ENCODE measurements around the gene NF1. TPM values are rescaled to one million over a fixed set of nuclear protein-coding genes. Genes with fewer than 3 reads are reported as not detected.
A peak's percentile ranks its signal among the peaks of the same experiment; 100 is the strongest.

Gene NF1
- total RNA-seq, 1 experiment from 2014 or later: 60.2 TPM

DNA sequence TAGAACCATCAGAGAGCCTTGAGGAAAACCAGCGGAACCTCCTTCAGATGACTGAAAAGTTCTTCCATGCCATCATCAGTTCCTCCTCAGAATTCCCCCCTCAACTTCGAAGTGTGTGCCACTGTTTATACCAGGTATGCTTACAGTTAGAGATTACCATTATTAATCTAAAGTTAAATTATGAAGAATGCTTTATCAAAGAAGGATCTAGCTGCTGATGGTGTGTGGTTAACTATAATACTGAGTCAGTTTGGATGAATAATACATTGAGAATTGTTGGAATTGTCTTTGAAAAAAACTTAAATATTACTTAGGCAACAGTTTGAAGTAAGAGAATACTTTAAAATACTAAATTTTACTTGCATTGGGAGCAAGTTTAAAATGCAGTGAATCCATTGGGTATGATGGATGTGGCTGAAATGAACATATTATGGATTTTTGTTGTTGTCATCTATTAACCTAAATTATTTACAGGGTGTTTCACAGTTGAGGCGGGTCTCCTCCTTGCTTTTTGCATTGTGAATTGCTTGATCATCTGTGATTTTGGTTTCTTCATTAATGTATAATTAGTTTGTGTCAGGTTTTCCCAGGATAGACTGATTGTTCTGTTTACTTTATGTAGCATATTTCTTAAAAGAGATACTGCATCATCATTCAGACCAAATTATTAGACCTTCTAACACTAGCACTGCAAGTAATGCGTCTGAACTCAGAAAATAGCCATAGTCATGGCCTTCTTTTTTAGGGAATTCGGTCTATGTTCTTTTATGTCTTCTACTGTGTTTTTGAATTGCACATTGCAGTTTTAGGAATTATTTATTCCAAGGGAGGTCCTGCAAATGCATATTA lies 154.4 kb downstream of the NF1 start:
- H3K27me3 Mint-ChIP-seq (ENCODE audit: insufficient read depth, unreplicated experiment): no peaks in the 10 kb centered on the region
- CTCF ChIA-PET: interaction anchor here (0.6 kb wide), 1 partner anchor 57 kb away, joined by 3 read pairs; no protein-coding TSS in a partner anchor
- no peak for DNase-seq (ENCODE audit: unreplicated experiment)

DNA sequence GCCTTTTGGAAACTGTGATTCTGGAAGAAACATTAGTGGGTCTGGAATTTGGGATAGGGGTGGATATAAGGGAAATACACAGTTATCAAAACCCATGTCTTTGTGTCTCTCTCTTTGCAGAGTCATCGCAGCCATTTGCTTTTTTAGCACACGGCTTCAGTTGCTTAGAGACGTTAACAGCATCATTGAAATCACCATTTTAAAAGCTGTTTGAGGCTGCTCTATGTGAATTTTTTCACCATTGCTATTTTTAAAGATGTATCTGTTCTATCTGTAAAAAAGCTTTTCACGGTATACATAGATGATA lies 155.0 kb downstream of the NF1 start:
- DNase-seq (ENCODE audit: unreplicated experiment): no peak
- no peak for TF ChIP-seq CTCF (IDR thresholded peaks at IDR 0.05; ENCODE audit: unreplicated experiment)
- ChIA-PET CTCF (no interaction called here), POLR2A (interaction anchor here (1.3 to 3.4 kb wide), 2 partner anchors 15 to 90 kb away, joined by 4 to 7 read pairs; no protein-coding TSS in a partner anchor)
- Mint-ChIP-seq H3K36me3 (ENCODE audit: insufficient read depth, unreplicated experiment) (peaks cover 19% of the 10 kb centered on the region), H3K27ac (ENCODE audit: low read depth, unreplicated experiment) (peak overlapping the region; percentile 39), H3K4me1 (ENCODE audit: insufficient read depth, unreplicated experiment) (peaks cover 24% of the 10 kb centered on the region), H3K4me3 (ENCODE audit: unreplicated experiment) (no peak overlapping the region), H3K27me3 (ENCODE audit: insufficient read depth, unreplicated experiment) (no peaks in the 10 kb centered on the region), H3K9me3 (ENCODE audit: unreplicated experiment) (no peaks in the 10 kb centered on the region)
- intact Hi-C loops (cut with micrococcal nuclease): no loop called here
- BruUV-seq (replicated peaks): no TSS peak

More for the DNA sequence above, 154.4 kb downstream of the NF1 start:
- no peaks in the 10 kb centered on the region for H3K9me3 Mint-ChIP-seq (ENCODE audit: unreplicated experiment)
- no TSS peak for BruUV-seq (replicated peaks)
- intact Hi-C loops (cut with micrococcal nuclease): no loop called here
- no peak overlapping the region for H3K4me3 Mint-ChIP-seq (ENCODE audit: unreplicated experiment)
- H3K36me3 Mint-ChIP-seq (ENCODE audit: insufficient read depth, unreplicated experiment): peaks cover 16% of the 10 kb centered on the region
- TF ChIP-seq CTCF (IDR thresholded peaks at IDR 0.05; ENCODE audit: unreplicated experiment): no peak
- peaks cover 24% of the 10 kb centered on the region for H3K4me1 Mint-ChIP-seq (ENCODE audit: insufficient read depth, unreplicated experiment)
- POLR2A ChIA-PET: interaction anchor here (1.1 to 3.4 kb wide), 3 partner anchors 8 to 91 kb away, joined by 3 to 7 read pairs (median 4); no protein-coding TSS in a partner anchor
- peak overlapping the region; percentile 39 for H3K27ac Mint-ChIP-seq (ENCODE audit: low read depth, unreplicated experiment)

DNA sequence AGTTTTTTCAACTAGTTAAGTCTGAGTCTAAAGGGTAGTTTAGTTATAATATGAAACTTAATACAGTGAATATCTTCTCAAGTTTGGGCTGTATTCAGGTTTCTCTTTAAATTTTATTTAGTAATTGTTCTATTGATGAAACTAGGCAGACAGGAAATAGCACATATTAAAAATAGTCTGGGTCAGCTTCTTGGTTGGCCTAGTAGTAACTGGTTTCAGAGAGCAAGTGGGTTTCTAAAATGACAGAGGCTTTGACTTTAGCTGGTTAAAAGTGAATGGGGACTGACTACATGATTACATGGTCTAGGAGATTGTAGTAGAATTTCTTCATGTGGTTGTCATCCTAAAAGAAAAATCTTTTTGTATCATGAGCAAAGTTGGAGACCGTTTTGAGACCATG lies 155.5 kb downstream of the NF1 start:
- Mint-ChIP-seq H3K4me3 (ENCODE audit: unreplicated experiment) (no peak overlapping the region), H3K36me3 (ENCODE audit: insufficient read depth, unreplicated experiment) (peaks cover 24% of the 10 kb centered on the region), H3K4me1 (ENCODE audit: insufficient read depth, unreplicated experiment) (peaks cover 24% of the 10 kb centered on the region), H3K27ac (ENCODE audit: low read depth, unreplicated experiment) (peak overlapping the region; percentile 39), H3K27me3 (ENCODE audit: insufficient read depth, unreplicated experiment) (no peaks in the 10 kb centered on the region), H3K9me3 (ENCODE audit: unreplicated experiment) (no peaks in the 10 kb centered on the region)
- intact Hi-C loops (cut with micrococcal nuclease): no loop called here
- TF ChIP-seq CTCF (IDR thresholded peaks at IDR 0.05; ENCODE audit: unreplicated experiment): no peak
- POLR2A ChIA-PET: interaction anchor here (1.5 to 3.4 kb wide), 2 partner anchors 11 to 90 kb away, joined by 3 to 7 read pairs; no protein-coding TSS in a partner anchor
- CTCF ChIA-PET: interaction anchor here (0.5 kb wide), 1 partner anchor 156 kb away, joined by 3 read pairs; no protein-coding TSS in a partner anchor
- no peak for DNase-seq (ENCODE audit: unreplicated experiment)
- no TSS peak for BruUV-seq (replicated peaks)

GRCh38 chr17:31251105-31251969 lies 156.6 kb downstream of the NF1 start:
- TF ChIP-seq CTCF (IDR thresholded peaks at IDR 0.05; ENCODE audit: unreplicated experiment): no peak
- Mint-ChIP-seq H3K4me1 (ENCODE audit: insufficient read depth, unreplicated experiment) (peaks cover 24% of the 10 kb centered on the region), H3K27me3 (ENCODE audit: insufficient read depth, unreplicated experiment) (no peaks in the 10 kb centered on the region), H3K36me3 (ENCODE audit: insufficient read depth, unreplicated experiment) (peaks cover 27% of the 10 kb centered on the region), H3K4me3 (ENCODE audit: unreplicated experiment) (no peak overlapping the region), H3K27ac (ENCODE audit: low read depth, unreplicated experiment) (peak overlapping the region; percentile 74), H3K9me3 (ENCODE audit: unreplicated experiment) (no peaks in the 10 kb centered on the region)
- POLR2A ChIA-PET: interaction anchor here (0.8 to 3.4 kb wide), 7 partner anchors 10 to 109 kb away, joined by 3 to 7 read pairs (median 3); no protein-coding TSS in a partner anchor
- no TSS peak for BruUV-seq (replicated peaks)
- intact Hi-C loops (cut with micrococcal nuclease): no loop called here
- CTCF ChIA-PET: interaction anchor here (0.5 to 1.7 kb wide), 4 partner anchors 18 to 157 kb away, joined by 3 to 5 read pairs (median 4); no protein-coding TSS in a partner anchor
- DNase-seq (ENCODE audit: unreplicated experiment): peak; percentile 1

All from MCF 10A (cell line).